Right renal pelvis (tissue), 4 donors: ENCODE data around the gene KIF23. TPM values are rescaled to one million over a fixed set of nuclear protein-coding genes. Genes with fewer than 3 reads are reported as not detected.
"Not testable (repeated sequence)": the region's sequence is repeated elsewhere in the genome, so short reads cannot be mapped to it uniquely, and the experiment has no call there.

Experiments
- DNase-seq, 4 donors: peaks; one replicate each; pipeline ENCODE4 v3.0.0-alpha.2; 2013; ENCODE audit warnings: low read depth in 4 of 4, low spot score in 3 of 4, missing footprints in 1 of 4
- polyA plus RNA-seq, 4 donors: library from polyadenylated mRNA; unstranded; fragments of 120-200 nt; gene quantifications; one replicate each; pipeline ENCODE4 v1.2.1, GENCODE V29; 2013; ENCODE audit not compliant: insufficient read length in 4 of 4

KIF23 gene
- 10 to 100 TPM; 28.6 to 33.8 (median 33.3) TPM for polyA plus RNA-seq

GRCh38 chr15:69413822-69414700, at the start of gene KIF23:
Gene KIF23, plus strand, starts transcription at chr15:69414349. Its CDS starts 117 bp downstream, at chr15:69414466.
- peak; percentile 84 to 89 (median 86) for DNase-seq

- DNase-seq = no peak
These were observed 46.9 kb upstream of the KIF23 start for GRCh38 chr15:69367236-69367635.

- no peak for DNase-seq
These were observed 44.5 kb upstream of the KIF23 start for GRCh38 chr15:69369631-69370030.

- DNase-seq = no peak
These were observed 40.7 kb upstream of the KIF23 start for GRCh38 chr15:69373406-69373805.

- DNase-seq = no peak
These were observed 38.9 kb upstream of the KIF23 start for GRCh38 chr15:69375151-69375790.

- peak in 3 of 4 donors; percentile 43 to 63 (median 47) for DNase-seq
These were observed 36.8 kb upstream of the KIF23 start for GRCh38 chr15:69377216-69377970.

- DNase-seq = no peak
These were observed 33.9 kb upstream of the KIF23 start for GRCh38 chr15:69380100-69380725.

GRCh38 chr15:69380726-69381105, 33.4 kb upstream of the KIF23 start:
- DNase-seq = no peak

- not testable (repeated sequence) for DNase-seq
These were observed 32.0 kb upstream of the KIF23 start for GRCh38 chr15:69382176-69382575.

- not testable (repeated sequence) for DNase-seq
These were observed 30.1 kb upstream of the KIF23 start for GRCh38 chr15:69384066-69384465.

- no peak for DNase-seq
These were observed 29.2 kb upstream of the KIF23 start for GRCh38 chr15:69384626-69385598.

GRCh38 chr15:69385831-69386230, 28.3 kb upstream of the KIF23 start:
- no peak for DNase-seq

- DNase-seq = no peak
These were observed 27.9 kb upstream of the KIF23 start for GRCh38 chr15:69386284-69386683.

- DNase-seq = no peak
These were observed 25.9 kb upstream of the KIF23 start for GRCh38 chr15:69388260-69388705.

GRCh38 chr15:69389426-69389825, 24.7 kb upstream of the KIF23 start:
- DNase-seq = no peak

GRCh38 chr15:69390575-69390974, 23.6 kb upstream of the KIF23 start:
- DNase-seq = no peak

- DNase-seq = no peak
These were observed 22.9 kb upstream of the KIF23 start for GRCh38 chr15:69391046-69391757.

- DNase-seq = no peak
These were observed 21.8 kb upstream of the KIF23 start for GRCh38 chr15:69392352-69392751.
